ENCODE data around the gene CHDH. TPM values are rescaled to one million over a fixed set of nuclear protein-coding genes. Genes with fewer than 3 reads are reported as not detected.
A peak's percentile ranks its signal among the peaks of the same experiment; 100 is the strongest.

CHDH gene
- total and polyA plus RNA-seq, 2 experiments from 2014 or later, result 31.1 to 62.6 TPM

- H3K36me3 ChIP-seq (replicated peaks; ENCODE audit: insufficient read depth, low read depth), result no peaks in the 10 kb centered on the region
- peak overlapping the region; percentile 92 for H3K4me2 ChIP-seq
- H3K9me2 ChIP-seq (replicated peaks; ENCODE audit: insufficient read depth), result no peaks in the 10 kb centered on the region
- WGBS (ENCODE audit: low lambda C conversion rate, missing lambda C conversion rate), result 15% methylated on average over 25 of the region's 25 CpGs
- peak overlapping the region; percentile 96 for H3K27ac ChIP-seq
- H3K4me3 ChIP-seq, result peak overlapping the region; percentile 45
- H3K4me1 ChIP-seq (ENCODE audit: insufficient read depth), result peaks cover 42% of the 10 kb centered on the region
- H2AFZ ChIP-seq, result peak overlapping the region; percentile 67
- DNase-seq (ENCODE audit: low spot score), result peak; percentile 71
- TF ChIP-seq CTCF (IDR thresholded peaks at IDR 0.05; ENCODE audit: poor library complexity) (peak; percentile 39), EZH2 (IDR thresholded peaks at IDR 0.05; ENCODE audit: borderline replicate concordance) (peak; percentile 50), EZH2phosphoT487 (IDR thresholded peaks at IDR 0.05; ENCODE audit: low read depth, severe bottlenecking, unreplicated experiment) (no peak)
- H3K27me3 ChIP-seq, result no peaks in the 10 kb centered on the region
- no peaks in the 10 kb centered on the region for H3K9me3 ChIP-seq (ENCODE audit: low read depth)
- peaks cover 18% of the 10 kb centered on the region for H3K79me2 ChIP-seq
- no peaks in the 10 kb centered on the region for H4K20me1 ChIP-seq (ENCODE audit: insufficient read depth, poor library complexity, severe bottlenecking)
Measured at GRCh38 chr3:53845103-53845880, 927 bp downstream of the CHDH start.

GRCh38 chr3:53844262-53845102, 1.7 kb downstream of the CHDH start:
- H3K4me2 ChIP-seq, result peak overlapping the region; percentile 92
- H3K27ac ChIP-seq, result peak overlapping the region; percentile 96
- 72% methylated on average over 9 of the region's 9 CpGs for WGBS (ENCODE audit: low lambda C conversion rate, missing lambda C conversion rate)
- H4K20me1 ChIP-seq (ENCODE audit: insufficient read depth, poor library complexity, severe bottlenecking), result no peaks in the 10 kb centered on the region
- H2AFZ ChIP-seq, result no peak overlapping the region
- no peak for TF ChIP-seq EZH2phosphoT487 (IDR thresholded peaks at IDR 0.05; ENCODE audit: low read depth, severe bottlenecking, unreplicated experiment)
- TF ChIP-seq EZH2 (IDR thresholded peaks at IDR 0.05; ENCODE audit: borderline replicate concordance), result no peak
- TF ChIP-seq CTCF (IDR thresholded peaks at IDR 0.05; ENCODE audit: poor library complexity), result no peak
- H3K9me2 ChIP-seq (replicated peaks; ENCODE audit: insufficient read depth), result no peaks in the 10 kb centered on the region
- H3K9me3 ChIP-seq (ENCODE audit: low read depth), result no peaks in the 10 kb centered on the region
- peaks cover 42% of the 10 kb centered on the region for H3K4me1 ChIP-seq (ENCODE audit: insufficient read depth)
- H3K4me3 ChIP-seq, result no peak overlapping the region
- DNase-seq (ENCODE audit: low spot score), result peak; percentile 50
- peaks cover 27% of the 10 kb centered on the region for H3K79me2 ChIP-seq
- H3K36me3 ChIP-seq (replicated peaks; ENCODE audit: insufficient read depth, low read depth), result no peaks in the 10 kb centered on the region
- H3K27me3 ChIP-seq, result no peaks in the 10 kb centered on the region

GRCh38 chr3:53843195-53844177, 2.7 kb downstream of the CHDH start:
- Histone ChIP-seq H3K36me3 (replicated peaks; ENCODE audit: insufficient read depth, low read depth) (no peaks in the 10 kb centered on the region), H2AFZ (no peak overlapping the region), H3K27ac (peak overlapping the region; percentile 96), H3K4me3 (no peak overlapping the region), H3K4me2 (peak overlapping the region; percentile 92), H3K4me1 (ENCODE audit: insufficient read depth) (peaks cover 42% of the 10 kb centered on the region), H4K20me1 (ENCODE audit: insufficient read depth, poor library complexity, severe bottlenecking) (no peaks in the 10 kb centered on the region), H3K9me2 (replicated peaks; ENCODE audit: insufficient read depth) (no peaks in the 10 kb centered on the region), H3K27me3 (no peaks in the 10 kb centered on the region), H3K79me2 (peaks cover 35% of the 10 kb centered on the region), H3K9me3 (ENCODE audit: low read depth) (no peaks in the 10 kb centered on the region)
- TF ChIP-seq CTCF (IDR thresholded peaks at IDR 0.05; ENCODE audit: poor library complexity) (no peak), EZH2 (IDR thresholded peaks at IDR 0.05; ENCODE audit: borderline replicate concordance) (no peak), EZH2phosphoT487 (IDR thresholded peaks at IDR 0.05; ENCODE audit: low read depth, severe bottlenecking, unreplicated experiment) (no peak)
- WGBS (ENCODE audit: low lambda C conversion rate, missing lambda C conversion rate), result 71% methylated on average over 10 of the region's 10 CpGs
- no peak for DNase-seq (ENCODE audit: low spot score)

Measured in hepatocyte (in vitro differentiated cells).